NCI-H2171 treated with DMSO at 0.1 percent for 48 hours (cell line): ENCODE measurements around the gene SYK.
"Not testable (repeated sequence)": the region's sequence is repeated elsewhere in the genome, so short reads cannot be mapped to it uniquely, and the experiment has no call there.

ENCODE experiments used
- DNase-seq: peaks from one replicate; lab custom pipeline; 2025; lab: John Stamatoyannopoulos, UW

The SYK gene

GRCh38 chr9:90801241-90801972, at the start of gene SYK:
Gene SYK (plus strand): TSS chr9:90801819. CDS start chr9:90843899, 42,080 bp downstream.
- DNase-seq = peak; percentile 61

GRCh38 chr9:90755514-90756371, 45.9 kb upstream of the SYK start:
- peak; percentile 50 for DNase-seq

- DNase-seq = not testable (repeated sequence)
Measured at GRCh38 chr9:90760577-90760976, 41.0 kb upstream of the SYK start.

GRCh38 chr9:90766731-90767130, 34.9 kb upstream of the SYK start:
- DNase-seq = no peak

- peak; percentile 20 for DNase-seq
Measured at GRCh38 chr9:90767523-90768100, 34.0 kb upstream of the SYK start.

- DNase-seq = no peak
Measured at GRCh38 chr9:90770182-90770738, 31.4 kb upstream of the SYK start.

- no peak for DNase-seq
Measured at GRCh38 chr9:90770927-90771326, 30.7 kb upstream of the SYK start.

- DNase-seq = no peak
Measured at GRCh38 chr9:90772386-90772785, 29.2 kb upstream of the SYK start.

- DNase-seq = peak; percentile 14
Measured at GRCh38 chr9:90773617-90774016, 28.0 kb upstream of the SYK start.

GRCh38 chr9:90774071-90774470, 27.5 kb upstream of the SYK start:
- no peak for DNase-seq

GRCh38 chr9:90774682-90775081, 26.9 kb upstream of the SYK start:
- no peak for DNase-seq

GRCh38 chr9:90775657-90776056, 26.0 kb upstream of the SYK start:
- DNase-seq = no peak

GRCh38 chr9:90778746-90779145, 22.9 kb upstream of the SYK start:
- DNase-seq = no peak

GRCh38 chr9:90783552-90783951, 18.1 kb upstream of the SYK start:
- no peak for DNase-seq

GRCh38 chr9:90783964-90784363, 17.7 kb upstream of the SYK start:
- no peak for DNase-seq

GRCh38 chr9:90787771-90788460, 13.7 kb upstream of the SYK start:
- no peak for DNase-seq

- not testable (repeated sequence) for DNase-seq
Measured at GRCh38 chr9:90788527-90788926, 13.1 kb upstream of the SYK start.

GRCh38 chr9:90789408-90789807, 12.2 kb upstream of the SYK start:
- DNase-seq = no peak

GRCh38 chr9:90789862-90790261, 11.8 kb upstream of the SYK start:
- DNase-seq = no peak

GRCh38 chr9:90793024-90793423, 8.6 kb upstream of the SYK start:
- DNase-seq = not testable (repeated sequence)

- DNase-seq = no peak
Measured at GRCh38 chr9:90793729-90794128, 7.9 kb upstream of the SYK start.

GRCh38 chr9:90795084-90795483, 6.5 kb upstream of the SYK start:
- no peak for DNase-seq
